Measurements from ENCODE around the gene ARFIP2. TPM values are rescaled to one million over a fixed set of nuclear protein-coding genes. Genes with fewer than 3 reads are reported as not detected.

Gene ARFIP2
- total and polyA plus RNA-seq, 4 donors, result 14.9 to 56.1 (median 43.4) TPM

DNA sequence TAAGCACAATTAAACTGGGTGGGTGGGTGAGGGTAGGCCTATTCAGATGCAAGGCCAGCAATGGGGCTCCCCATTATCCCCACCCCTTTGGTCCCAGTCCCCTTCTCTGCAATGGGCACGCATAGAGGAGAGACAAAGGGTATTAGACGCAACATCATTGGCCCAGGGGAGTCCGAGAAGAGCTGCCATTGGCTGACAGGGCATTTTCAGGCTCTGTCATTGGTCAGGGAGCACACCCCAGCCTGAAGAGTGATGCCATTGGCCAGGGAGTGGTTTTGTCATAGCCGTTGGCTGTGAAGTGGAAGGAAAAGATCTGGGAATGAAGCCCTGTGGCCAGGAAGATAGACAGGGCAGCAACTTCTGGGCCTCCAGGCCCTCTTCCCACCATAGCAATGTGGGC is 4.6 kb downstream of the ARFIP2 start:
- DNase-seq (no peak), ATAC-seq (ENCODE audit: low FRiP score) (no peak)
- H3K9me3 ChIP-seq (ENCODE audit: control insufficient read depth, low read length), result no peaks in the 10 kb centered on the region
- H3K4me3 ChIP-seq (ENCODE audit: low read length in 2 of 2), result no peak overlapping the region
- WGBS, 2 donors, result 79 to 89% methylated on average over 4 of the region's 4 CpGs
- no peaks in the 10 kb centered on the region for H3K27me3 ChIP-seq (ENCODE audit: control insufficient read depth in 1 of 2, insufficient read depth in 2 of 2, low read length in 1 of 2)
- H3K36me3 ChIP-seq (ENCODE audit: control insufficient read depth in 1 of 2, insufficient read depth in 2 of 2, low read length in 1 of 2), result peaks cover 0 to 3% of the 10 kb centered on the region in 2 donors
- intact Hi-C loops (cut with DNase I), result no loop called here
- no peak overlapping the region for H3K27ac ChIP-seq (ENCODE audit: low read depth in 1 of 2, low read length in 2 of 2)
- no peaks in the 10 kb centered on the region for H3K4me1 ChIP-seq (ENCODE audit: control insufficient read depth in 1 of 2, insufficient read depth in 2 of 2, low read length in 2 of 2)

- peaks cover 0 to 3% of the 10 kb centered on the region in 2 donors for H3K36me3 ChIP-seq (ENCODE audit: control insufficient read depth in 1 of 2, insufficient read depth in 2 of 2, low read length in 1 of 2)
- H3K27me3 ChIP-seq (ENCODE audit: control insufficient read depth in 1 of 2, insufficient read depth in 2 of 2, low read length in 1 of 2), result no peaks in the 10 kb centered on the region
- no peak for DNase-seq
- no peaks in the 10 kb centered on the region for H3K9me3 ChIP-seq (ENCODE audit: control insufficient read depth, low read length)
- H3K4me1 ChIP-seq (ENCODE audit: control insufficient read depth in 1 of 2, insufficient read depth in 2 of 2, low read length in 2 of 2), result no peaks in the 10 kb centered on the region
- 63 to 73% methylated on average over 5 of the region's 5 CpGs for WGBS, 2 donors
- no peak overlapping the region for H3K27ac ChIP-seq (ENCODE audit: low read depth in 1 of 2, low read length in 2 of 2)
- intact Hi-C loops (cut with DNase I), result no loop called here
- ATAC-seq (ENCODE audit: low FRiP score), result no peak
- H3K4me3 ChIP-seq (ENCODE audit: low read length in 2 of 2), result no peak overlapping the region
Measured at GRCh38 chr11:6475936-6476335, 5.2 kb downstream of the ARFIP2 start.

DNA sequence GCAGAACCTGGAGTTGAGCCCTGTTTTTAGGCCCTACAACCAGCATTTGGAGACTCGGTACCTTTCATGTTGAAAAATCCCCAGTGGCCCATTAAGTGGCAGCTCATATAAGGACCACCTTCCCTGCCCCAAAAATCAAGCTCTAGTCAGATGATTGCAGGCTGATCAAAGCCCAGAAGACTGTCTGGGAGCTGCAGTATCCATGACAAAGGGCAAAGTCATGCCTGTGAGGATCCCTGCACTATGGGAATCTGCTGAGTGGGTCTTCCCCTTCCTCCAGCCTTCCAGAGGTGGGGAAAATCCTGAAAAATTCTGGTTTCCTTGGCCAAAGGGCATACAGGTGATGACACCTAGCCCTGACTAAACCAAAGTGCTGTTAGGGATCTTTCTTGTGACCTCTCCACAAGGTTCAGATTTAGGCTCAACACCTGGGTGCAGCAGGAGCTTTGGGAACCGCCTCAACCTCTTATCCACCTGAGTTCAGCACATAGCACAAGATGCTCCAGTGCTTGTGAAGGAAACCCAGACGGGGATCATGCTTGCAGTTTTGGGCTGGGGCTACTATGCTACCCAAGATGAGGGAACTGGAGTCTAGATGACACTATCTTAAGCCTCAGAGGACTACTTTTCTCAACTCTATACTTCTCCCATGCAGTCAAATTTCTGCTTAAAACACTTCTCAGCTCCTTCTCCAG is 6.2 kb downstream of the ARFIP2 start:
- ATAC-seq (ENCODE audit: low FRiP score), result no peak
- Histone ChIP-seq H3K27me3 (ENCODE audit: control insufficient read depth in 1 of 2, insufficient read depth in 2 of 2, low read length in 1 of 2) (no peaks in the 10 kb centered on the region), H3K27ac (ENCODE audit: low read depth in 1 of 2, low read length in 2 of 2) (peak overlapping the region in 1 of 2 donors; percentile 32), H3K9me3 (ENCODE audit: control insufficient read depth, low read length) (no peaks in the 10 kb centered on the region), H3K4me3 (ENCODE audit: low read length in 2 of 2) (no peak overlapping the region), H3K4me1 (ENCODE audit: control insufficient read depth in 1 of 2, insufficient read depth in 2 of 2, low read length in 2 of 2) (no peaks in the 10 kb centered on the region), H3K36me3 (ENCODE audit: control insufficient read depth in 1 of 2, insufficient read depth in 2 of 2, low read length in 1 of 2) (peaks cover 0 to 3% of the 10 kb centered on the region in 2 donors)
- intact Hi-C loops (cut with DNase I), result loop anchor here in 1 of 2 donors (5.0 kb wide), 1 partner anchor 38 kb away; no protein-coding TSS in a partner anchor
- 52 to 55% methylated on average over 3 of the region's 3 CpGs for WGBS, 2 donors
- no peak for DNase-seq

- ATAC-seq (ENCODE audit: low FRiP score) (no peak), DNase-seq (no peak)
- Histone ChIP-seq H3K9me3 (ENCODE audit: control insufficient read depth, low read length) (no peaks in the 10 kb centered on the region), H3K36me3 (ENCODE audit: control insufficient read depth in 1 of 2, insufficient read depth in 2 of 2, low read length in 1 of 2) (peaks cover 0 to 3% of the 10 kb centered on the region in 2 donors), H3K27me3 (ENCODE audit: control insufficient read depth in 1 of 2, insufficient read depth in 2 of 2, low read length in 1 of 2) (no peaks in the 10 kb centered on the region), H3K27ac (ENCODE audit: low read depth in 1 of 2, low read length in 2 of 2) (peak overlapping the region; percentile 5 to 90), H3K4me3 (ENCODE audit: low read length in 2 of 2) (peak overlapping the region; percentile 57 to 68), H3K4me1 (ENCODE audit: control insufficient read depth in 1 of 2, insufficient read depth in 2 of 2, low read length in 2 of 2) (no peaks in the 10 kb centered on the region)
- intact Hi-C loops (cut with DNase I), result loop anchor here in 1 of 2 donors (5.0 kb wide), 1 partner anchor 37 kb away; no protein-coding TSS in a partner anchor
- 17 to 18% methylated on average over 7 of the region's 7 CpGs for WGBS, 2 donors
Measured at GRCh38 chr11:6474413-6474792, 6.7 kb downstream of the ARFIP2 start.

DNA sequence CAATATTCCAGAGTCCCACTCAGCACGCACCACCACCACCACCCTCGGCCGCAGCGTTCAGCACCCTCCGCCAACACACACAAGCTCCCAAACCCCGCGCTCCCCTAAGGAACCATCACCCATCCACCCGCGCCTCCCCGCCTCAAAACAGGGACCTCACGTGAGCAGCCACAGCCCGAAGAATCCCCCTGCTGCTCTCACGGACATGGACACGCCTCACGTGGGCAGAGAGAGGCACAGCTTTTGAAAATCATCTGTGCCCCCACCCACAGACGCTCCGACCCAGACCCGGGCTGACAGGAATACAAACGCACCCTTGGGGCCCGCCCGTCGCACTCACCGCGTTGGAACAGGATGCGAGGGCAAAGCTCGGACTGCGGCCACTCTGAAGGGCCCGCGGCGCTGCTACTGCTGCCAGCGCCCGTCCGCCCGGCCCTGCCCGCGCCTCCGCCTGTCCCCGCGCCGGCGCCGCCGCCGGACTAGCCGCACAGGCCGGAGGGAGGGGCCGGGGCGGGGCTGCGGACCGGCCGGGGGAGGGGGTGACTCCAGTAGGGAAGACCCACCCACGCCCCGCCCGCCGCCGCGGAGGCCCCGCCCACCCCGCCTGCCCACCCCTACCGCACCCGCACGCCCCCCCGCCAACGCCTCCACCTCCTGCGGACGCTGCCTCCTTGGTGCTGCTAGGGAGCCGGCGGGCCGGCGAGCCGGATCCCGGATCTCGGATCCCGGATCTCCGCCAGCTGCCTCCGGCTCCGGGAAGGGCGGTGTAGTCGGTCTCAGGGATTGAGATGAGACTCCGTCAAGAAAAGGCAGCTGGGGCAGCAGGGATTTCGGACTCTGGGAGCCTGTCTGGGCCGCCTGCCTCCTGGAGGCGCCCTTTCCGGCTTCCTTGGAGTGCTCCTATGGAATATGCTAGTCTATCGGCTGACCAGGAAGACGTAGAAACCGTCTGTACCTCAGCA is 7.4 kb downstream of the ARFIP2 start, which contains the start of gene TRIM3:
Gene TRIM3 (minus strand): TSS at position 491 of the 962 bp plus-strand sequence. CDS start 8,246 bp downstream, outside the sequence.
- Histone ChIP-seq H3K4me3 (ENCODE audit: low read length in 2 of 2) (peak within 1 kb of the TSS; percentile 57 to 68), H3K9me3 (ENCODE audit: control insufficient read depth, low read length) (no peaks in the 10 kb centered on the region), H3K36me3 (ENCODE audit: control insufficient read depth in 1 of 2, insufficient read depth in 2 of 2, low read length in 1 of 2) (peaks cover 0 to 2% of the 10 kb centered on the region in 2 donors), H3K27ac (ENCODE audit: low read depth in 1 of 2, low read length in 2 of 2) (peak within 1 kb of the TSS; percentile 62 to 90), H3K27me3 (ENCODE audit: control insufficient read depth in 1 of 2, insufficient read depth in 2 of 2, low read length in 1 of 2) (no peaks in the 10 kb centered on the region), H3K4me1 (ENCODE audit: control insufficient read depth in 1 of 2, insufficient read depth in 2 of 2, low read length in 2 of 2) (no peaks in the 10 kb centered on the region)
- intact Hi-C loops (cut with DNase I), result loop anchor here in 1 of 2 donors (5.0 kb wide), 1 partner anchor 36 kb away; no protein-coding TSS in a partner anchor
- peak; percentile 93 for ATAC-seq (ENCODE audit: low FRiP score)
- peak; percentile 95 to 99 for DNase-seq
- WGBS, 2 donors, result 0 to 1% methylated on average over 53 to 87 of the region's 87 CpGs

DNA sequence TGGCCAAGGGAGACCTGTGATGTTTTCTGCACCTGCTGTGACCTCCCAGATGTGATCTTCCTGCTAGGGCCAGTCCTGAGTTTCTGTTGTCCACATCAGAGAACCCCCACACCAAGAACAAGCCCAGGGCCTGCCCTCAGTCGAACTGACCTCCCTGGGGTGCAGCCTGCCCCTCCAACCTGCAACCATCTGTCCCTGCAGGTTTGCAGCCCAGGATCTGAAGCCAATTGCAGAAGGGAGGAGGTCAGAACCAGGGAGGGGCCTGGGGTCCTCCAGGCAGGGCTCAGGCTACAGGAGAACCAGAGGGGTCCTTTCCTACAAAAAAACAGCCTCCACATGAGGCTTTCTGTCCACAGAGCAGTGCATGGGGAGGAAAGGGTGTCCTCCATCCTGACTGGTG is 8.2 kb downstream of the ARFIP2 start:
- Histone ChIP-seq H3K27me3 (ENCODE audit: control insufficient read depth in 1 of 2, insufficient read depth in 2 of 2, low read length in 1 of 2) (no peaks in the 10 kb centered on the region), H3K9me3 (ENCODE audit: control insufficient read depth, low read length) (no peaks in the 10 kb centered on the region), H3K4me1 (ENCODE audit: control insufficient read depth in 1 of 2, insufficient read depth in 2 of 2, low read length in 2 of 2) (no peaks in the 10 kb centered on the region), H3K4me3 (ENCODE audit: low read length in 2 of 2) (peak overlapping the region; percentile 29 to 68), H3K36me3 (ENCODE audit: control insufficient read depth in 1 of 2, insufficient read depth in 2 of 2, low read length in 1 of 2) (no peaks in the 10 kb centered on the region), H3K27ac (ENCODE audit: low read depth in 1 of 2, low read length in 2 of 2) (no peak overlapping the region)
- DNase-seq (no peak), ATAC-seq (ENCODE audit: low FRiP score) (no peak)
- 0 to 13% methylated on average over 1 of the region's 1 CpG for WGBS, 2 donors
- intact Hi-C loops (cut with DNase I), result loop anchor here in 1 of 2 donors (5.0 kb wide), 1 partner anchor 36 kb away; no protein-coding TSS in a partner anchor

DNA sequence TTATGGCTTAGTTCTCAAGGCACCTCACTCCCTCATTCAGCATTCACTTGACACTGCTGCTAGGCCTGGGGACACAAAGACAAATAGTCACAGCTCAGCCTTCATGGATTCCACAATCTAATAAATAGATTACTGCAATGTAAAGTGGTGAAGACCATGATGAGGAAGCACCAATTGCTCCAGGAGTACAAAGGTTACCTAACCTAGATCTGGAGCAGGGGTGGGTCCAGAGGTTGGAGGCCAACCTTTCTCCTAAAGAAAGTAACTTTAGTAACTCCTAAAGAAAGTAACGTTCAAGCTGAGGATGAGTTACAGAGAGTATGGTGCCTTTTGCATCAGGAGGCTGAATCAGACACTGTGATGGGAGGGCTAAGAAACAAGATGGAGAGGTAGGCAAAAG is 11.5 kb downstream of the ARFIP2 start:
- intact Hi-C loops (cut with DNase I), result no loop called here
- Histone ChIP-seq H3K4me3 (ENCODE audit: low read length in 2 of 2) (no peak overlapping the region), H3K27me3 (ENCODE audit: control insufficient read depth in 1 of 2, insufficient read depth in 2 of 2, low read length in 1 of 2) (no peaks in the 10 kb centered on the region), H3K4me1 (ENCODE audit: control insufficient read depth in 1 of 2, insufficient read depth in 2 of 2, low read length in 2 of 2) (no peaks in the 10 kb centered on the region), H3K27ac (ENCODE audit: low read depth in 1 of 2, low read length in 2 of 2) (peak overlapping the region in 1 of 2 donors; percentile 20), H3K36me3 (ENCODE audit: control insufficient read depth in 1 of 2, insufficient read depth in 2 of 2, low read length in 1 of 2) (no peaks in the 10 kb centered on the region), H3K9me3 (ENCODE audit: control insufficient read depth, low read length) (no peaks in the 10 kb centered on the region)
- no peak for DNase-seq
- WGBS, 2 donors, result 88 to 97% methylated on average over 1 of the region's 1 CpG
- ATAC-seq (ENCODE audit: low FRiP score), result no peak

DNA sequence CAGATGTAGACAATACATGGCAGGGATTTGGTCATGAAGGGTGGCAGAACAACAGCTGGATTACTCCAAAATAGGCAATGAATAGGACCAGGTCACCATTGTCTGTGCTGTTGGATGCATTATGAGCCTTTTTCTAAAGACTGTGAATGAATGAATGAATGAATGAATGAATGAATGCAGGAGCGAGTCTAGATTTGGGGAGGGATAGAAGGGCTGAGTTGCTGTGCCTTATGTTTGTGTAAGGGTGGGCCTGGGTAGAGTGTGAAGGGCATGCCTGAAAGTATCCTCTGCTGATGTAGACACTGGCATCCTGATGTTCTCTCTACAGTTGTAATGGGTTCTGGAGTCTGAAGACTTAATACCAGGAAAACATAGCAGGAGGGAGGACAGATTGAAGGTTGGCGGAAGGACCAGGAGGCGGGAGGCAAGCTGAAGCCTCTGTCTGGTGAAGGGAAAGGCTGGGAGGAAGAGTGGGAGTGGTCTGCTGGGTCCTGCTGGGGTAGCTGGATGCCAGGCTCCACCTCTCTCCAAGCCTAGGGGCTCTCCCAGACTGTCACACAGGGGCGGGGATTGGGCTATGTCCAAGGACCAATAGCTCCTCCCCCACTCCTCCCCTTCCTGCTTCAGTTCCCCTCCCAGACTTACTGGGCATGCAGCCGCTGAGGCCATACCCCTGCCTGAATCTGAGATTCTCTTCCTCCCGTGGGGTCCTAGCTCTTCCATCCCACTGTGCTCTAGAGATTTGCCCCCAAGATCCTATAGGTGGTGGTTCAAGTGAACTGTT is 12.2 kb downstream of the ARFIP2 start:
- H3K27me3 ChIP-seq (ENCODE audit: control insufficient read depth in 1 of 2, insufficient read depth in 2 of 2, low read length in 1 of 2), result no peaks in the 10 kb centered on the region
- H3K36me3 ChIP-seq (ENCODE audit: control insufficient read depth in 1 of 2, insufficient read depth in 2 of 2, low read length in 1 of 2), result no peaks in the 10 kb centered on the region
- 25 to 33% methylated on average over 6 of the region's 6 CpGs for WGBS, 2 donors
- DNase-seq, result peak; percentile 96
- no peak overlapping the region for H3K4me3 ChIP-seq (ENCODE audit: low read length in 2 of 2)
- no peaks in the 10 kb centered on the region for H3K4me1 ChIP-seq (ENCODE audit: control insufficient read depth in 1 of 2, insufficient read depth in 2 of 2, low read length in 2 of 2)
- H3K27ac ChIP-seq (ENCODE audit: low read depth in 1 of 2, low read length in 2 of 2), result peak overlapping the region in 1 of 2 donors; percentile 20
- intact Hi-C loops (cut with DNase I), result no loop called here
- no peaks in the 10 kb centered on the region for H3K9me3 ChIP-seq (ENCODE audit: control insufficient read depth, low read length)
- ATAC-seq (ENCODE audit: low FRiP score), result peak; percentile 91

Measured in aorta (tissue), 5 donors.